SU-DHL-6 (cell line): ENCODE data around the gene GANAB.

Experiments
- CTCF ChIP-seq: fragments of 200-600 bp; sonication (generic); IDR thresholded peaks from one replicate; pipeline ENCODE4 v1.5.1; 2017; ENCODE audit warnings: antibody characterized with exemption, mild to moderate bottlenecking, low read length, moderate library complexity; ENCODE audit not compliant: insufficient read depth, poor library complexity, severe bottlenecking
- EZH2phosphoT487 ChIP-seq: fragments of 200-600 bp; sonication (generic), shearing (Covaris generic); conservative IDR thresholded peaks from 2 replicates; pipeline ENCODE4 v1.6.1; 2018; ENCODE audit warnings: mild to moderate bottlenecking, antibody characterized with exemption, low read length, moderate library complexity, mixed read lengths

- no peak for TF ChIP-seq CTCF
- no peak for TF ChIP-seq EZH2phosphoT487
Measured at GRCh38 chr11:62622476-62623089, 23.8 kb downstream of the GANAB start.
